Neural progenitor cell (in vitro differentiated cells): Measurements from ENCODE around the gene KIF26B.
"Not testable (repeated sequence)": the region's sequence is repeated elsewhere in the genome, so short reads cannot be mapped to it uniquely, and the experiment has no call there.

Experiments
- CTCF ChIP-seq: fragments of 200-600 bp; sonication (generic); IDR thresholded peaks from 2 replicates; pipeline ENCODE4 v1.5.1; 2017; ENCODE audit warnings: antibody characterized with exemption, mild to moderate bottlenecking
- EZH2 ChIP-seq: fragments of 200-600 bp; sonication (generic); IDR thresholded peaks from 2 replicates; pipeline ENCODE4 v1.6.1; 2017; ENCODE audit warnings: antibody characterized with exemption, mild to moderate bottlenecking, moderate library complexity
- EZH2phosphoT487 ChIP-seq: fragments of 200-600 bp; sonication (generic); IDR thresholded peaks from 2 replicates; pipeline ENCODE4 v1.6.1; 2017; ENCODE audit warnings: antibody characterized with exemption

GRCh38 chr1:245359101-245359680, 204.4 kb downstream of the KIF26B start:
- TF ChIP-seq CTCF, EZH2phosphoT487, EZH2: not testable (repeated sequence)
